Gastroesophageal sphincter (tissue), 4 donors: ENCODE results near the gene GPATCH4. TPM values are rescaled to one million over a fixed set of nuclear protein-coding genes. Genes with fewer than 3 reads are reported as not detected.

ENCODE experiments used
- ATAC-seq: fragments of 150-250 bp; one replicate; pipeline ENCODE4 v1.9.1; 2016; ENCODE audit warnings: mild to moderate bottlenecking, moderate library complexity
- H3K27ac ChIP-seq, 4 donors: fragments of 200-600 bp; sonication (generic) in 3 of 4; 1 replicate in 3 of 4; 2 replicates in 1 of 4; pipeline ENCODE4 v1.5.1; 2016 to 2019
- H3K27me3 ChIP-seq: fragments of 200-600 bp; sonication (generic); one replicate; pipeline ENCODE4 v1.5.1; 2019
- H3K36me3 ChIP-seq, 2 donors: fragments of 200-600 bp; sonication (generic); one replicate each; pipeline ENCODE4 v1.5.1; 2019; ENCODE audit warnings: control low read depth in 1 of 2
- H3K4me1 ChIP-seq, 3 donors: fragments of 200-600 bp; sonication (generic); 1 replicate in 2 of 3; 2 replicates in 1 of 3; pipeline ENCODE4 v1.5.1; 2016 to 2019; ENCODE audit warnings: control low read depth in 2 of 3
- H3K4me3 ChIP-seq, 2 donors: fragments of 200-600 bp; sonication (generic); one replicate each; pipeline ENCODE4 v1.5.1; 2019; ENCODE audit warnings: mild to moderate bottlenecking in 1 of 2, moderate library complexity in 1 of 2
- H3K9me3 ChIP-seq, 3 donors: fragments of 200-600 bp; sonication (generic); one replicate each; pipeline ENCODE4 v1.5.1; 2017 to 2019; ENCODE audit warnings: control low read depth in 2 of 3
- CTCF ChIP-seq, 4 experiments: fragments of 200-600 bp in 2 of 4; fragments of 450-650 bp in 2 of 4; sonication (generic) in 1 of 4; IDR thresholded peaks; one replicate each; pipeline ENCODE4 v1.5.1; 2017 to 2019; ENCODE audit warnings: antibody characterized with exemption in 4 of 4, mild to moderate bottlenecking in 2 of 4, moderate library complexity in 2 of 4
- EP300 ChIP-seq: sonication (generic); formaldehyde crosslinking; IDR thresholded peaks from one replicate; pipeline ENCODE4 v1.6.1; 2017; ENCODE audit warnings: antibody characterized with exemption, mild to moderate bottlenecking
- POLR2A ChIP-seq, 2 donors: fragments of 450-650 bp; IDR thresholded peaks; one replicate each; pipeline ENCODE4 v1.6.1; 2017; ENCODE audit warnings: antibody characterized with exemption in 2 of 2, mild to moderate bottlenecking in 2 of 2, moderate library complexity in 1 of 2
- POLR2AphosphoS5 ChIP-seq: sonication (generic); formaldehyde crosslinking; IDR thresholded peaks from one replicate; pipeline ENCODE4 v1.6.1; 2017; ENCODE audit warnings: antibody characterized with exemption
- WGBS, 2 donors: methylation state at CpG; one replicate each; pipeline ENCODE4 v1.1.5; 2018; ENCODE audit warnings: low coverage in 1 of 2; 5-methylcytosine and 5-hydroxymethylcytosine counted together
- total RNA-seq, 4 donors: library from RNA; depleted of rRNA; stranded (reverse); fragments of >200 nt; gene quantifications; one replicate each; pipeline ENCODE4 v1.1.0, GENCODE V29; 2016

GPATCH4 gene
- total RNA-seq, 4 donors from 2014 or later = 18.4 to 37.2 (median 24.0) TPM

- Histone ChIP-seq H3K4me3 (no peak overlapping the region), H3K9me3 (no peaks in the 10 kb centered on the region), H3K27ac (no peak overlapping the region), H3K36me3 (peaks cover 0 to 67% of the 10 kb centered on the region in 2 donors), H3K27me3 (no peaks in the 10 kb centered on the region), H3K4me1 (peaks cover 0 to 24% (median 5%) of the 10 kb centered on the region in 3 donors)
- no peak for ATAC-seq
- WGBS, 2 donors = 71 to 87% methylated on average over 3 of the region's 3 CpGs
- TF ChIP-seq POLR2AphosphoS5 (no peak), EP300 (no peak), CTCF (IDR thresholded peaks at IDR 0.05) (no peak), POLR2A (IDR thresholded peaks at IDR 0.05) (no peak)
These were observed 7.1 kb downstream of the GPATCH4 start for GRCh38 chr1:156594190-156594589.

GRCh38 chr1:156593661-156593989 lies 7.7 kb downstream of the GPATCH4 start:
- TF ChIP-seq CTCF (IDR thresholded peaks at IDR 0.05) (no peak), POLR2A (IDR thresholded peaks at IDR 0.05) (no peak), EP300 (no peak)
- Histone ChIP-seq H3K27ac (no peak overlapping the region), H3K27me3 (no peaks in the 10 kb centered on the region), H3K4me1 (peaks cover 0 to 24% (median 5%) of the 10 kb centered on the region in 3 donors), H3K36me3 (peaks cover 0 to 61% of the 10 kb centered on the region in 2 donors), H3K4me3 (no peak overlapping the region), H3K9me3 (no peaks in the 10 kb centered on the region)
- ATAC-seq = no peak
- 77% methylated on average over 6 of the region's 8 CpGs; no CpG with 5 or more reads in 1 of the 2 donors for WGBS, 2 donors

- Histone ChIP-seq H3K4me1 (peaks cover 0 to 24% (median 5%) of the 10 kb centered on the region in 3 donors), H3K9me3 (no peaks in the 10 kb centered on the region), H3K4me3 (no peak overlapping the region), H3K36me3 (peaks cover 0 to 56% of the 10 kb centered on the region in 2 donors), H3K27ac (peak overlapping the region in 3 of 4 donors; percentile 84 to 91 (median 88)), H3K27me3 (no peaks in the 10 kb centered on the region)
- TF ChIP-seq POLR2A (IDR thresholded peaks at IDR 0.05) (peak in 1 of 2 donors; percentile 10), POLR2AphosphoS5 (no peak)
- 100% methylated on average over 3 of the region's 8 CpGs; no CpG with 5 or more reads in 1 of the 2 donors for WGBS, 2 donors
- no peak for ATAC-seq
These were observed 8.2 kb downstream of the GPATCH4 start for GRCh38 chr1:156592910-156593660.

- Histone ChIP-seq H3K9me3 (no peaks in the 10 kb centered on the region), H3K4me1 (peaks cover 0 to 24% (median 5%) of the 10 kb centered on the region in 3 donors), H3K27ac (peak overlapping the region; percentile 70 to 91 (median 86)), H3K4me3 (peak overlapping the region; percentile 80 to 83), H3K36me3 (peaks cover 0 to 48% of the 10 kb centered on the region in 2 donors), H3K27me3 (no peaks in the 10 kb centered on the region)
- ATAC-seq = no peak
- no peak for TF ChIP-seq POLR2A (IDR thresholded peaks at IDR 0.05)
- TF ChIP-seq EP300 = no peak
- no peak for TF ChIP-seq CTCF (IDR thresholded peaks at IDR 0.05)
- peak; percentile 9 for TF ChIP-seq POLR2AphosphoS5
- WGBS, 2 donors = 64 to 83% methylated on average over 5 to 8 of the region's 16 CpGs
These were observed 8.9 kb downstream of the GPATCH4 start for GRCh38 chr1:156592158-156592909.

GRCh38 chr1:156591432-156592157 lies 9.7 kb downstream of the GPATCH4 start, which contains the start of gene NAXE:
TSS of gene NAXE (plus strand) at chr1:156591776. CDS start at chr1:156591805, 29 bp downstream.
- H3K4me1 ChIP-seq = peaks cover 0 to 24% (median 5%) of the 10 kb centered on the region in 3 donors
- peak within 1 kb of the TSS; percentile 70 to 91 (median 86) for H3K27ac ChIP-seq
- H3K9me3 ChIP-seq = no peaks in the 10 kb centered on the region
- H3K4me3 ChIP-seq = peak within 1 kb of the TSS; percentile 80 to 83
- TF ChIP-seq POLR2AphosphoS5 = peak; percentile 63
- TF ChIP-seq EP300 = no peak
- TF ChIP-seq POLR2A (IDR thresholded peaks at IDR 0.05) = peak; percentile 52 to 62
- no peak for TF ChIP-seq CTCF (IDR thresholded peaks at IDR 0.05)
- H3K27me3 ChIP-seq = no peaks in the 10 kb centered on the region
- 0% methylated on average over 1 to 2 of the region's 60 CpGs for WGBS, 2 donors
- ATAC-seq = peak; percentile 96
- peaks cover 0 to 41% of the 10 kb centered on the region in 2 donors for H3K36me3 ChIP-seq
